ENCODE results near the gene C1orf210. TPM values are rescaled to one million over a fixed set of nuclear protein-coding genes. Genes with fewer than 3 reads are reported as not detected.

Gene C1orf210
- total RNA-seq, 2 donors from 2014 or later: 6.6 to 11.7 TPM

DNA sequence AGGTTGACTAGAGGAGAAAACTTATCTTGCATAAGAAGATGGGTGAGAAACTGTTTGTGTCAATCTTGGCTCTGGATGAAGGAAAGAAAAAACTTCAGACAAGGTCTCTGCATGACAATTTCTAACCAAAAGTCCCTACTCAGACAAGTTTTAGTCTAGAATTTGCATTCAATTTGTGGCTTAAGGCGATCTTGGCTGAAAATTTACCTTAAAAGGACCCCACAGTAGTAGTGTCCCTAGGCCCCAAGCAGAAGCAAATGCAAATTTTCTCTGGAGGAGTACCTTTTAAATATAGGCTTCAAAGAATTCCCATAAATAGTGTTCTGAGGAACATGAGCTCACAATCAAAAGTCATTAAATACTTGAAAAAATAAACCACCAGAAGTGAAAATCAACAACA lies 33.2 kb downstream of the C1orf210 start:
- Histone ChIP-seq H3K27me3 (no peaks in the 10 kb centered on the region), H3K9me3 (no peaks in the 10 kb centered on the region)
- ATAC-seq: no peak

DNA sequence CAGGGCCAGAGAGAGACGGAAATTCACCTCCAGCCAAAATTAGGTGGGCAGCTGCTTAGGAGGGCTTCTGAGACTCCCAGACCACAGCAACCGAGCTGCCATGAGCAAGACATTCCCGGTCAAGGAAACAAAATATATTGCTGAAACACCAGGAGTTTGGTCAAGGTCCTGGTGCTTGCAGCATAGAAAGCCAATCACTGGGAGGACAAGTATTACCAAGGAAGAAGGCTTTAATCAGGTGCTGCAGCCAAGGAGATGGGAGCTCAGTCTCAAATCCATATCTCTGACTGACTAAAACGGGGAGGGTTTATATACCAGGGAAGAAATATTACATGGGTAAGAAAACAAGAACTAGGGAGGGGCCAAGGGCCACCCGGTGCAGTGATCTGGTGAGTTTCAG lies 34.4 kb downstream of the C1orf210 start:
- no peak for ATAC-seq
- no peak for DNase-seq
- H3K4me3 ChIP-seq: no peak overlapping the region
- no peak overlapping the region for H3K27ac ChIP-seq
- TF ChIP-seq POLR2A (IDR thresholded peaks at IDR 0.05) (no peak), CTCF (IDR thresholded peaks at IDR 0.05) (no peak)
- no peaks in the 10 kb centered on the region for H3K9me3 ChIP-seq
- H3K36me3 ChIP-seq (replicated peaks in 1 of 2; ENCODE audit: insufficient read depth in 1 of 2, low read depth in 2 of 2): no peaks in the 10 kb centered on the region
- intact Hi-C loops (cut with DNase I): no loop called here
- H3K4me1 ChIP-seq: peaks cover 15% of the 10 kb centered on the region
- 92% methylated on average over 5 of the region's 5 CpGs for WGBS, 2 donors
- no peaks in the 10 kb centered on the region for H3K27me3 ChIP-seq

More for the DNA sequence above, 33.2 kb downstream of the C1orf210 start:
- Histone ChIP-seq H3K36me3 (replicated peaks in 1 of 2; ENCODE audit: insufficient read depth in 1 of 2, low read depth in 2 of 2) (no peaks in the 10 kb centered on the region), H3K27ac (no peak overlapping the region), H3K4me3 (no peak overlapping the region), H3K4me1 (peaks cover 23% of the 10 kb centered on the region)
- no peak for DNase-seq
- 80 to 90% methylated on average over 1 of the region's 1 CpG for WGBS, 2 donors
- no peak for TF ChIP-seq POLR2A (IDR thresholded peaks at IDR 0.05)
- TF ChIP-seq CTCF (IDR thresholded peaks at IDR 0.05): no peak
- intact Hi-C loops (cut with DNase I): no loop called here

- DNase-seq (no peak), ATAC-seq (no peak)
- 64 to 74% methylated on average over 3 of the region's 3 CpGs for WGBS, 2 donors
- H3K4me3 ChIP-seq: no peak overlapping the region
- no peaks in the 10 kb centered on the region for H3K27me3 ChIP-seq
- TF ChIP-seq CTCF (IDR thresholded peaks at IDR 0.05) (no peak), POLR2A (IDR thresholded peaks at IDR 0.05) (no peak)
- intact Hi-C loops (cut with DNase I): no loop called here
- no peaks in the 10 kb centered on the region for H3K36me3 ChIP-seq (replicated peaks in 1 of 2; ENCODE audit: insufficient read depth in 1 of 2, low read depth in 2 of 2)
- no peaks in the 10 kb centered on the region for H3K9me3 ChIP-seq
- no peak overlapping the region for H3K27ac ChIP-seq
- H3K4me1 ChIP-seq: peaks cover 9% of the 10 kb centered on the region
Observed at GRCh38 chr1:43250351-43250761, 35.0 kb downstream of the C1orf210 start.

- DNase-seq (no peak), ATAC-seq (no peak)
- H3K27ac ChIP-seq: peak overlapping the region in 1 of 4 donors; percentile 36
- H3K27me3 ChIP-seq: no peaks in the 10 kb centered on the region
- no peaks in the 10 kb centered on the region for H3K36me3 ChIP-seq (replicated peaks in 1 of 2; ENCODE audit: insufficient read depth in 1 of 2, low read depth in 2 of 2)
- no peak for TF ChIP-seq POLR2A (IDR thresholded peaks at IDR 0.05)
- no peak for TF ChIP-seq CTCF (IDR thresholded peaks at IDR 0.05)
- H3K4me3 ChIP-seq: no peak overlapping the region
- 82 to 88% methylated on average over 6 of the region's 6 CpGs for WGBS, 2 donors
- no peaks in the 10 kb centered on the region for H3K9me3 ChIP-seq
- intact Hi-C loops (cut with DNase I): no loop called here
- peaks cover 15% of the 10 kb centered on the region for H3K4me1 ChIP-seq
Observed at GRCh38 chr1:43247256-43247921, 38.0 kb downstream of the C1orf210 start.
